Left lung (tissue), 10 donors: ENCODE measurements around the gene CBX8. TPM values are rescaled to one million over a fixed set of nuclear protein-coding genes. Genes with fewer than 3 reads are reported as not detected.

Experiments
- ATAC-seq: fragments of 200-7000 bp; cut with Tn5 transposase; one replicate; pipeline ENCODE4 v1.9.1; 2020; ENCODE audit warnings: moderate library complexity
- DNase-seq, 4 donors: peaks; one replicate each; pipeline ENCODE4 v3.0.0-alpha.2; 2013 to 2020
- H3K27ac ChIP-seq, 2 donors: fragments of 200-600 bp; sonication (generic) in 1 of 2; one replicate each; pipeline versions ENCODE4 v1.5.0 to v1.8.0; 2020 to 2021
- H3K27me3 ChIP-seq, 2 donors: fragments of 200-600 bp; sonication (generic) in 1 of 2; one replicate each; pipeline versions ENCODE4 v1.5.0 to v1.8.0; 2020 to 2021
- H3K36me3 ChIP-seq, 2 donors: fragments of 200-600 bp; sonication (generic) in 1 of 2; one replicate each; pipeline versions ENCODE4 v1.5.0 to v1.8.0; 2020 to 2021
- H3K4me1 ChIP-seq, 2 donors: fragments of 200-600 bp; one replicate each; pipeline ENCODE4 v1.8.0; 2021
- H3K4me3 ChIP-seq, 2 donors: fragments of 200-600 bp; sonication (generic) in 1 of 2; one replicate each; pipeline versions ENCODE4 v1.5.0 to v1.8.0; 2020 to 2021; ENCODE audit warnings: mild to moderate bottlenecking in 1 of 2
- H3K9me3 ChIP-seq, 2 donors: fragments of 200-600 bp; sonication (generic) in 1 of 2; one replicate each; pipeline versions ENCODE4 v1.5.0 to v1.8.0; 2020 to 2021
- intact Hi-C, 2 donors: fragments of 100-400 bp; cut with DNase I; formaldehyde crosslinking; loops; one replicate each; pipeline versions ENCODE4 v1.11.2 to v1.14.2; 2022
- polyA plus RNA-seq, 6 donors: library from polyadenylated mRNA; unstranded; fragments of 120-200 nt; gene quantifications; one replicate each; pipeline ENCODE4 v1.2.1, GENCODE V29; 2013; ENCODE audit not compliant: insufficient read length in 6 of 6
- total RNA-seq, 2 donors: library from RNA; stranded (reverse); fragmentation: NEBNext Ultra II Directional; extraction: Animal tissue kit (Norgen Biotek cat#: 25700); gene quantifications; one replicate each; pipeline ENCODE4 v1.2.1, GENCODE V29; 2021
- TF ChIP-seq, protein P1 (sequence below), 2 donors: fragments of 200-600 bp; sonication (generic) in 1 of 2; IDR thresholded peaks; one replicate each; pipeline versions ENCODE4 v1.5.0 to v1.8.0; 2021; ENCODE audit warnings: antibody characterized with exemption in 2 of 2
- donor health status: DM: no; HTN: yes; CAD: no.
- donor health status: DM: no; HTN: no; CAD: no.

CBX8 gene
- total and polyA plus RNA-seq, 8 donors: 7.3 to 11.4 (median 8.9) TPM

- intact Hi-C loops: no loop called here
- peak; percentile 16 for ATAC-seq
- TF ChIP-seq, protein P1, sequence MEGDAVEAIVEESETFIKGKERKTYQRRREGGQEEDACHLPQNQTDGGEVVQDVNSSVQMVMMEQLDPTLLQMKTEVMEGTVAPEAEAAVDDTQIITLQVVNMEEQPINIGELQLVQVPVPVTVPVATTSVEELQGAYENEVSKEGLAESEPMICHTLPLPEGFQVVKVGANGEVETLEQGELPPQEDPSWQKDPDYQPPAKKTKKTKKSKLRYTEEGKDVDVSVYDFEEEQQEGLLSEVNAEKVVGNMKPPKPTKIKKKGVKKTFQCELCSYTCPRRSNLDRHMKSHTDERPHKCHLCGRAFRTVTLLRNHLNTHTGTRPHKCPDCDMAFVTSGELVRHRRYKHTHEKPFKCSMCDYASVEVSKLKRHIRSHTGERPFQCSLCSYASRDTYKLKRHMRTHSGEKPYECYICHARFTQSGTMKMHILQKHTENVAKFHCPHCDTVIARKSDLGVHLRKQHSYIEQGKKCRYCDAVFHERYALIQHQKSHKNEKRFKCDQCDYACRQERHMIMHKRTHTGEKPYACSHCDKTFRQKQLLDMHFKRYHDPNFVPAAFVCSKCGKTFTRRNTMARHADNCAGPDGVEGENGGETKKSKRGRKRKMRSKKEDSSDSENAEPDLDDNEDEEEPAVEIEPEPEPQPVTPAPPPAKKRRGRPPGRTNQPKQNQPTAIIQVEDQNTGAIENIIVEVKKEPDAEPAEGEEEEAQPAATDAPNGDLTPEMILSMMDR (IDR thresholded peaks at IDR 0.05): no peak
Observed at GRCh38 chr17:79803997-79804855, 7.3 kb upstream of the CBX8 start.

DNA sequence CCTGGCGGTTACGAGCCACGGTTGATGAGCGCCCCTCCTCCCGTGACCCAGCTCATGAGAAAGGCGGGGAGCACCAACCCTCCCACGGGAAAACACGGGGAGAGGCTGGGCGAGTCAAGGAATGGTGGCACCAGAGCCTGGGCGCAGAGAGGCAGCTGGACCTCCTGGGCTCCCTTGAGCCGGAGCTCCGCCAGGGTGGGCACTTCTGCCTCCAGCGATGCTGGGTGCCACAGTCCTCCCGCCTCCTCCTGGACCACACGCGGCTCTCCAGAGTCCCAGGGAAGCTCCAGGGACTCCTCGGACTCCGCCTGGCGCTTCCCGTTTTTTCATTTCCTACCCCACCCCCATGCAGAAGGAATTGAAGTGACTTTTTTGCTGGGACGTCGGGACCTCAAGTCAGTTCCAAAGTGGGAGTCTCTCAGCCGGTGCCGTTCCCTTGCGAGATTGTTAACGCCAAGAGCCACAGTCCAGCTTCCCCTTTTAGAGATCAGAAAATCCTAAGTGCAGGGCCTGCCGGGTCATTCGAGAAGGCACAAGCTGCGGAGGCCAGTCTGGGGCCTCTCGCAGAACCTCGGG is 6.6 kb upstream of the CBX8 start:
- peak overlapping the region in 1 of 2 donors; percentile 24 for H3K4me3 ChIP-seq
- H3K27ac ChIP-seq: no peak overlapping the region
- intact Hi-C loops: no loop called here
- H3K4me1 ChIP-seq: peaks cover 20 to 64% of the 10 kb centered on the region in 2 donors
- no peak for DNase-seq
- TF ChIP-seq, protein P1 (IDR thresholded peaks at IDR 0.05): no peak
- H3K9me3 ChIP-seq: no peaks in the 10 kb centered on the region
- no peak for ATAC-seq
- peaks cover 98 to 100% of the 10 kb centered on the region in 2 donors for H3K27me3 ChIP-seq
- no peaks in the 10 kb centered on the region for H3K36me3 ChIP-seq

More at GRCh38 chr17:79803997-79804855, 7.3 kb upstream of the CBX8 start:
- peaks cover 14 to 58% of the 10 kb centered on the region in 2 donors for H3K4me1 ChIP-seq
- H3K9me3 ChIP-seq: no peaks in the 10 kb centered on the region
- H3K36me3 ChIP-seq: no peaks in the 10 kb centered on the region
- H3K27me3 ChIP-seq: peaks cover 98 to 100% of the 10 kb centered on the region in 2 donors
- DNase-seq: no peak
- H3K27ac ChIP-seq: no peak overlapping the region
- peak overlapping the region in 1 of 2 donors; percentile 24 for H3K4me3 ChIP-seq

- H3K27me3 ChIP-seq: peaks cover 98 to 100% of the 10 kb centered on the region in 2 donors
- no peak for DNase-seq
- H3K27ac ChIP-seq: no peak overlapping the region
- H3K4me1 ChIP-seq: peaks cover 26 to 70% of the 10 kb centered on the region in 2 donors
- no peak for ATAC-seq
- no peaks in the 10 kb centered on the region for H3K36me3 ChIP-seq
- intact Hi-C loops: no loop called here
- TF ChIP-seq, protein P1 (IDR thresholded peaks at IDR 0.05): no peak
- no peak overlapping the region for H3K4me3 ChIP-seq
- no peaks in the 10 kb centered on the region for H3K9me3 ChIP-seq
Observed at GRCh38 chr17:79802736-79803420, 6.0 kb upstream of the CBX8 start.

DNA sequence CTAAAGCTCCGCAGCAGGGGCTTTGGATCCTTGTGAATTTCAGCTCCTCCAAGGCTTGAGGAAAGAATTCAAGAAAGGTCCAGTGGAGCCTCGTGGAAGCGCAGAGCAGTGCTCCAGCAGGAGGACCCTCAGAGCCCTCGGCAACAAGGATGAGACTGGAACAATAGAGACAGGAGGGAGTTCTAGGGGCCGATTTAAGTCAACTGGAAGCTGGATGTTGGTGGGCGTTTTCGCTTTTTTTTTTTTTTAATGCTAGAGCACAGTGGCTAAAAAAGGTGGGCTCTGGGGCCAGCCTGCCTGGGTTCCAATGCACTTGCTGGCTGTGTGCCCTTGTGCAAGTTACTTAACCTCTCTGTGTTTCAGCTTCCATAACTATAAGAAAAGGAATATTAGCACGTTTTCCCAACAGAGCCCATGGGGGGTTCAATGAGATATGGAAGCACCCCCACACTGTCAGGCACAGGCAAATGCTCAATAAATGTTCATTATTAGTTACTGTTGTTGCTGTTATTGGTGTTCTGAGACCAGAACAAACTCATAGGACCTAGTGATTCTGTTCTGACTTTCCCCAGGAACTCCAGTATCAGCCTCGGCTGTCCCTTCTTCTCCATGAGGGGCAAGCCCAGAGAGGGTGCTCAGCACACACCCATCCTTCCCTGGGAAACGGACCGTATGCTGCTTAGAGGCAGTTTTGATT is 5.3 kb upstream of the CBX8 start:
- H3K9me3 ChIP-seq: no peaks in the 10 kb centered on the region
- no peak overlapping the region for H3K27ac ChIP-seq
- H3K4me1 ChIP-seq: peaks cover 27 to 73% of the 10 kb centered on the region in 2 donors
- no peak overlapping the region for H3K4me3 ChIP-seq
- no peak for DNase-seq
- no peak for ATAC-seq
- intact Hi-C loops: no loop called here
- H3K36me3 ChIP-seq: no peaks in the 10 kb centered on the region
- TF ChIP-seq, protein P1 (IDR thresholded peaks at IDR 0.05): no peak
- peaks cover 93 to 100% of the 10 kb centered on the region in 2 donors for H3K27me3 ChIP-seq
